Kidney tubule cell (primary cell): ENCODE results near the gene BCAN.
A peak's percentile ranks its signal among the peaks of the same experiment; 100 is the strongest.

ENCODE experiments used
- DNase-seq: peaks from one replicate; pipeline ENCODE4 v3.0.0-alpha.2; 2018; ENCODE audit warnings: low spot score

The BCAN gene

DNA sequence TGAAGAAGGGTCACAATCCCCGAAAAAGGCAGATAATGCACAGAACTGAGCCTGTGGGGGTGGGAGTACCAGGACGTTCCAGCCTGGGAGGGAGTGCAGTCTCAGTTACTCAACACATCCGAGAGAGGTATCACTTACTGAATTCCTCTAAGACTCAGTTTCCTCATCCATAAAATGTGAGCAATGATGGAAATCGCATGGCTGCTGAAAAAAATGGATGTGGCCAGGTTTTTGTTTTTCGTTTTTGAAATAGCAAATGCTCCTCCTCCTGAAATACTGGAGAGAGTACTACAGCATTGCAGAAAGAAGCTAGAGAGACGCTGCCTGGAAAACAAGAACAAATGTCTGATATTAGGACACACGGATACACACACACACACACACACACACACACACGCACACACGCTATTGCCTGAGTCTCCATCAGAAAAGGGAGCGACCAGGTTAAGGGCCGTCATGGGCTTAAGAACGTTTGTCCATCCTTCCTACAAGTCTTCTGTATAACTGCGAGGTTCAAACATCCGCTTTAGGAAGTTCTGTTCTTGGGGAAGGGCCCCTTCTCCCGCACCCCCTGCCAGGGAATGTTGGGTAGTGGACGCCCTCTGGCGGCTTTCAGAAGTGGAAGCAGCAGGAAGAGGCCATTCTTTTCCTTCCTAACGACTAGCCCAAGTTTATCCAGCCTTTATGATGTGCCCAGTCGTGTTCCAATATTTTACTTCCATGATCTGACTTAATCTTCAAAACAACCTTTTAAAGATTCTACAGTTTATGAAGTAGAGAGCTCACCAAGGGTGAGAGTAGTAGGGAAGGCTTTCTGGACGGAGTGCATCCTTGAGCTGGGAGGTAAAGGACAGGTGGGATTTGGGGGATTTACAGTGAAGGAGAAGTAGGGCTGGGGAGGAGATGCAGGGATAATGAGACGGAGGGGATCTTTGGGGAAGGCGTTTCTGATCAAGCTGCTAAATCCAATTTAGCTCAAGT lies 36.0 kb downstream of the BCAN start:
- DNase-seq = peak; percentile 74

GRCh38 chr1:156680056-156680455 lies 38.1 kb downstream of the BCAN start:
- DNase-seq = no peak

DNA sequence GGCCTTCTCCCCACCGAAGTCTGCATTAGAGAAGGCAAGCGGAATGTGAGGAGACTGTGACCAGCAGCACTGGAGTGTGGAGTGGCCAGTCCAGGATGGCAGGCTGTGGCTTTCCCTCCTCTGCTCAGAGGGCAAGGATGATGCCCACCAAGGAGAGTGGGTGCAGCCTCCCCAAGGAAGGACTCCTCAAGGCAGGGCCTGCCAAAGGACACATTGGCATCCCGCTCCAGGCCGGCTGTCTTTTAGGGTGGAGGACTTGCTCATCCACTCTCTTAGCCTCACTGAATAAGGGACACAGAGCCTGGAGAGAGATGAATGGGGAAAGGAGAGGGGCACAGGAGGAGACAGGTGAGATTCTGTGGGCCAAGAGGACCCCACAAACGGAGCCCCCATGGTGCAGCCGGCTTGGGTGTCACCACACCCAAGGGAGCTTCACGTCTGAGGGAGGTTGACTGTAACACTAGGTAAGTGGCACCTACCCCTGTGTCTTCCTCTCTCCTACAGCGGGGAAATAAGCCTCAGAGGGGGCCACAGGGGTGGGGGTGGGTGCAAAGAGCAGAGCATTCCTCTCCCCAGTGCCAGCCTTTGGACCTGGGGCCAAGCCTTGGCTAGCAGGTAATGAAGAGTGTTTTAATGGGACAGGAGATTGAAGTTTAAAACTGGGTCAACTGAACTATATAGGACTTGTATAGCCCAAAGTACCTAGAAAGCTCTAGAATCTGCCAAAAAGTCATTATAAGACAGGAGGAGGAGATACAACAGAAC lies 39.5 kb downstream of the BCAN start:
- DNase-seq = no peak

DNA sequence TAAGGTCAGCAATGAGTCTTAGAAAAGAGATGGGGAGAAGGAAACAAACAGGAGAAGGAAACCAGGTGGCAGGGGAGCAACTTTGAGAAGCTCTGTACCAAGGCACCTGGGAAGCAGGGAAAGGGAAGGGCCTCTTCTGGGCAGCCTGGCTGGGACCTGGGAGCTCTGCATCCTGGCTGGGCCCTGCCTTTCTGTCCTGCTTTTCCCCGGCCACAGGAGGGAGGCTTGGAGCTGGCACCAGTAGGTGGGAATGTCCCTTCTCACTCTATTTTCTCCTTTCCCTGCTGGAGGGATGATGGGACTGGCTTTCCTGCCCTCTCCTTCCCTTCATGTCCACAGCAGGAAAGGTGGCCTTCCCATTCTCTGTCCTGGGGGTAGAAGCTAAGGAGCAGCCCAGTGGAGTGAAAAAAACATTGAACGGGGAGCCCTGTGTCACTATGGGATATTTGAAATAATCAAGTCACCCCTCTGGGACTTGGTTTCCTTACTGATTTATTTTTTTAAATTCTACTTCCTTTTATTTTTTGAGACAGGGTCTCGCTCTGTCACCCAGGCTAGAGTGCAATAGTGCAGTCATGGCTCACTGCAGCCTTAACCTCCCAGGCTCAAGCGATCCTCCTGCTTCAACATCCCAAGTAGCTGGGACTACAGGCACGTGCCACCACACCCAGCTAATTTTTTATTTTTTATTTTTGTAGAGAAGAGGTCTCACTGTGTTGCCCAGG lies 40.4 kb downstream of the BCAN start:
- DNase-seq = no peak

GRCh38 chr1:156684227-156684782 lies 42.4 kb downstream of the BCAN start:
- peak; percentile 83 for DNase-seq

DNA sequence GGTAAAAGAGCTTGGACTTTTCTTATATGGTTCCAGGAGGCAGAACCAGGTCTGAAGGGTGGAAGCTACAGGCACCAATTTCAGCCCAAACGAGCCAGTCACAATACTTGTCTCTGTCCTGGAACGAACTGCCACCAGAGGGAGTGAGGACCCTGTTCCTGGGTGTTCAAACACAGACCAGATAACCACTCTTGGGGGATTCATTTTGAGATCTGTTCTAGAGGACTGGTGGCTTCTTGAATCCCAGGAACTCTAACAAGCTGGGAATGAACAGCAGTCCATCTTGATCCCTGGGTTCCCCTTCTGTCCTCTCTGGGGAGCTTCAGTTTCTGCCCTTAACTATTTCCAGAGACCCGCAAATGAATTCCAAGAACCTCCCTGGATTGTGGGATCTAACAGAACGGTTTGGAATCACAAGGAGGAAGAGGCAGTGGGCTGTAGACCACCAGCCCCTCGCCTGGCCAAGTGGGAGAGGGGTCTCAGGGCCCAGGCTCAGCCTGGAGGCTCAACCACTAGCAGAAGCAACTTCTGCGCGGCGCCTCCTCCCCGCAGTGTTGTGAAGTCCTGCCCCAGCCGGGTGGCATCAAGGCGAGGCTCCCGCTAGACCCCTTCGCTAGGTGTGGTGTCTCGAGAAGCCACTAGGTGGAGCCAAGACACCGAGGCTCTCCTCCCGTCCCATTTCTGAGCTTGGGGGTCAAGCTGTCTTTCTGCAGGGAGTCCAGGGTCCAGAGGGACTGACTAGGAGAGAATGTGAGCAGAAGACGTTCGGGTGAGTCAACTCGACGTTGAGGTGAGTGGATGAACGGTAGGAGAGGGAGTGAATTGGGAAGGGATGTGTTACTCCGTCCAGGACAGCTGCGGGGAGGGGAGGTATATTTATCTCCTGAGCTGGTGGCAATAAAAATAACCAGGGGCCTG lies 47.4 kb downstream of the BCAN start:
- peak; percentile 91 for DNase-seq

DNA sequence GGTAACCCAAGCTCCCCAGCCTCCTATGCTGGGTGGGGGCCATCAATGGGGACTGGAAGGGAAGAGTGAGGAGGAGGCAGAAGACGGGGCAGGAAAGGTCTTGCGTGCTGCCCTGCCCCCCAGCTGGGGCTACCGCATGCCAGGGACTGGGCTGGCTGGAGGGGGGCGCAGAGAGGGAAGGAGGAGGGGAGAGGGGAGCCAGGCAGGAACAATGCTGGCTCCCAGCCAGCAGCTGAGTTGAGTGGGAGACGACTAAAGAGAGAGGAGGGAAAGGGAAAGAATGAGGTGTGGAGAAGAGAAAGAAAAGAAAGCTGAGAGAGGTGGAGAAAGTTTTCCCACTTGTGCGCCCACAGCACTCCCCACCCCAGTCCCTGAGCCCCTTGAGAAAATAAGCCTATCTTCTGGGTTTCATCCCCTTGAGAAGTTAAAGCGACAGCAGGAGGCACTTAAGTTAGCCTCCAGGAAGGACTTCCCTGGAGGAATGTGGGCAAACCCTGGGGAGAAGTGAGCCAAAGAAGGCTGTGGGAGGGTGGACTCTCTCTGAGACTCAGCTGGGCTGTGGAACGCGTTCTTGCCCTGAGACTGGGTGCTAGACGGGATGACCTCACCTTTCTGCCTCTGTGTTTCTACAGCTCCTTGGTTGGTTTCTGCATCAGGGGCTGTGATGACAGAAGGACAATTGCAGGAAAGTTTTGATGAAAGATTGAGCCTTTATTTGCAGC lies 48.2 kb downstream of the BCAN start:
- DNase-seq = peak; percentile 66

DNA sequence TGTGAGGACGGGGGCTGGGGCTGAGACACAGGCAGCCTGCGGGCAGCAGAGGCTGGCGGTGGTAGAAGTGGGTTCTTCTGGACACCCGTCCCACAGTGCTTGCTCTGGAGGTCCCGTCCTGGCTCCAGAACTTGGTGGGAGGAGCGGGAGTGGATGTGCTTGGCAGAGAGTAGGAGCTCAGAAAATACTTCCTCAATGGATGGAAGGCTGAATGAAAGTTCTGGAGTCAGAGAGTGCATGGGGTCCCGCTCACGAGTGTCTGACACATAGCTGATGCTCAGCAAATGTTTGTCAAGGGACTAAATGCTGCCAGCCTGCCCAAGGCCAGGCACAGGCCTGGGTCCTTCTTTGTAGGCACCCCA lies 48.7 kb downstream of the BCAN start:
- no peak for DNase-seq

GRCh38 chr1:156691191-156691590 lies 49.3 kb downstream of the BCAN start:
- no peak for DNase-seq

GRCh38 chr1:156691665-156692440 lies 49.9 kb downstream of the BCAN start:
- DNase-seq = peak; percentile 77

GRCh38 chr1:156692441-156692924 lies 50.6 kb downstream of the BCAN start:
- DNase-seq = no peak

DNA sequence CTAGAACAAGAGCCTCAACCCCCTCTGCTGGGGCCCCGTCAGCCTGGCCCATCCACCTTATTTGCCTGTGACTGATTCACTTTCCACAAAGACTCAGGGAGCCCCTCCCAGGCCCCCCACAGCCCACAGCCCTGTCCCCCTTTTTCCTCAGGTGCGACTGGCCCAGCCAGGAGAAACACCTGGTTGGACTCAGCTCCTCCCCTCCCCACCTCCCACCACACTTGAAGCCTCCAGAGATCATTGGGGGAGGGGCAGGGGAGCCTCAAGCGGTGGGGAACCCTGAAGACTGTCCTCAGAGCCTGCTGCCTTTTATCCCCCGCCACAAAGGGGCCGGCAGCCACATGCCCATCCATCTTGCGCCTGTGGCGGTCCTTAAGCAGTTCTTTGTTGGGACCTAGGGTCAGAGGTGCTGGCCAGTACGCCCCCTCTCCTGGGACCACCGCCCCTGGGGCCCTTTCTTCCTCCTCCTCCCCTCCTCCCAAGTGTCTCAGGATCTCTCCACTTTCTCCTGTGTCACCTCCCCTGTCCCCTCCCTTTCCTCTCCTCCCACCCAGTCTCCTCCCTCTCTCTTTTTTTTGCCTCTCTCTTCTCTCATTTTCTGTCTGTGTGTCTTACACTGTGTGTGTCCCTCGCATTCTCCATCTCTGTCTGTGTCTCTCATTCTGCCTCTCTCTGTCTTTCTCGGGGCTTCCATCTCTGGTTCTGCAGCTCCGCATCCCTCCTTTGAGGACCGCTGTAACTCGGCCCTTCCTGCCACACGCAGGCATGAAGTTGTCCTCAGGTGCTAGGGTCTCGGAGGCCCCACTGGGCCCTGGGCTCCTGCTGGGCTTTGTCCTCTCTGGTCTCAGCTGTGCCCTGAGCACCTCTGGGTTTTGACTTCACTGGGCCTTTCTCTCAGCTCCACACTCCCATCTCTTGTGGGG lies 51.3 kb downstream of the BCAN start:
- peak; percentile 60 for DNase-seq

DNA sequence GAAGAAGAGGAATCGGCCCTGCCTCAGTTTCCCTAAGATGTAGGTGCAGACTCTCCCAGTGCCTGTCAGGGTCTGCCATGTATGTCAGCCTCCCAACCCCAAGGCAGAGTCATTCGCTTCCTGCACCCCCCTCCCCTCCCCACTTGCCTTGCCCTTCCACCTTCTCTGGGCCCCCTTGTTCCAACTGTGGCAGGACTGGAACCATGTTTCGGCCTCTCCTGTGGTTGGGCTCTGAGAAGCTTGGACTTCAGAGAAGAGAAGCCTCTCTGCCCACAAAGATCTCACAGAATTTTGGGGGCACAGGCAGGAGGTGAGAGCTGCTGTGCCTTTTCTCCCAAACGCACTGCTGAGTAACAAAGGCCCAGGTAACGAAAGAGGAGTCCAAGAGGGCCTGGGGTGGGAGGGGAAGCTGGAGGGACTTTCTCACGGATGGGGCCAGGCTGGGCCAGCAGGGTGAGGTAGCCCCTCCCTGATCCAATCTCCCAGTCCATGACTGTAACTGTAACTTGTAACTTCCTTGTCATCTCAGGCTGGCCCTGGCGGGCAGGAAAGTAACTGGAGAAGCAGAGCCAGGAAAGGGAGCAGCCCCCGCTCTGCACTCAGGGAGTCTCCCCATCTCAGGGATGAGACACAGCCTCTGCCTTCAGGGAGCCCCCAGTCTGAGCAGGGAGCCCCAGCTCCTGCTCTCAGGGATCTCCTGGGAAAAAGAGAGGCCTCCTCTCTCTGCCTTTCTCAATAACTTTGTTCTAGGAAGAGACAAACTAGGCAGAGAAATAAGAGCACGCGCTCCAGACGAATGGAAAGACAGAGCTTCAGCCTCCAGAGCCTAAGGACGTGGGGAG lies 52.2 kb downstream of the BCAN start:
- DNase-seq = peak; percentile 72

- no peak for DNase-seq
Observed at GRCh38 chr1:156694690-156694962, 52.7 kb downstream of the BCAN start.

- DNase-seq = no peak
Observed at GRCh38 chr1:156696755-156697154, 54.8 kb downstream of the BCAN start.

- DNase-seq = peak; percentile 49
Observed at GRCh38 chr1:156697481-156697880, 55.6 kb downstream of the BCAN start.

DNA sequence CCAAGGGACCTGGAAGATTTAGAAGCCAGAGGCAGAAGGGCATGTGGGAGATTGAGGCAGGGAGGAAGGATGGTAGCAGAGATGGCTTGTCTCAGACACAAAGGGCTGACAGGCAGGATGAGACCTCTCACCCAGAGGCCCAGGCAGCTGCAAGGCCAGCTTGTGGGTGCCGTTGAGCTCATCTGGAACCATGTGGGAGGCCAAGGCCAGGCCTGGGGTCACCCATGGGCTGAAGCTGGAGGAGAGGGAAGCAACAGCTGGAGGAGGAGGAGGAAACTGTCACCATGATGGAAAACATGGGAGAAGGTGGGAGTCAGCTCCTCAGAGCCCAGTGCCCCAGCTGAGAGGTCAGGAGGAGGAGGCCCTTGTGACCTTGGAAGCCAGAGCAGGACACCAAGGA lies 57.1 kb downstream of the BCAN start:
- DNase-seq = no peak
